AG04450 (cell line): Measurements from ENCODE around the gene PARD3. TPM values are rescaled to one million over a fixed set of nuclear protein-coding genes. Genes with fewer than 3 reads are reported as not detected.
"Not testable (repeated sequence)": the region's sequence is repeated elsewhere in the genome, so short reads cannot be mapped to it uniquely, and the experiment has no call there.

ENCODE experiments used
- CTCF ChIA-PET: fragments of 300-600, 350-600 bp; formaldehyde crosslinking; extraction: SDS; loops from one replicate; lab custom pipeline; 2022; ENCODE audit warnings: antibody characterized with exemption, inconsistent platforms; lab: Charles Lee
- POLR2A ChIA-PET: fragments of 350-600 bp; formaldehyde crosslinking; extraction: SDS; loops from one replicate; lab custom pipeline; 2021; ENCODE audit warnings: antibody characterized with exemption, inconsistent platforms; lab: Yijun Ruan, JAX
- DNase-seq: peaks from one replicate; pipeline ENCODE4 v3.0.0-alpha.2; 2011; ENCODE audit warnings: low read depth, low spot score
- H3K27ac ChIP-seq: one replicate; pipeline ENCODE4 v1.5.1; 2012; ENCODE audit warnings: low read depth, low read length, control low read depth
- H3K27me3 ChIP-seq: one replicate; pipeline ENCODE4 v1.6.0; 2012; ENCODE audit warnings: low read length; ENCODE audit not compliant: control insufficient read depth, insufficient read depth
- H3K4me3 ChIP-seq: 2 replicates; pipeline ENCODE4 v1.5.1; 2011; ENCODE audit warnings: mild to moderate bottlenecking, low read depth, low read length, control low read depth
- H3K9me3 ChIP-seq: 2 replicates; pipeline ENCODE4 v1.5.1; 2012; ENCODE audit warnings: low read length; ENCODE audit not compliant: control insufficient read depth, insufficient read depth
- CTCF ChIP-seq: IDR thresholded peaks from 2 replicates; pipeline ENCODE4 v1.5.1; 2011; ENCODE audit warnings: low read depth, low read length, control low read depth, inconsistent platforms
- polyA plus RNA-seq: library from polyadenylated mRNA; depleted of rRNA; stranded (reverse); fragments of >200 nt; gene quantifications from 2 replicates; pipeline ENCODE4 v1.2.3, GENCODE V29; 2011

The PARD3 gene
- polyA plus RNA-seq, 1 experiment: 43.1 TPM

GRCh38 chr10:34274906-34275305, 540.2 kb downstream of the PARD3 start:
- CTCF ChIA-PET: no interaction called here
- H3K4me3 ChIP-seq: no peak overlapping the region
- no peak for DNase-seq
- POLR2A ChIA-PET: no interaction called here
- no peaks in the 10 kb centered on the region for H3K27me3 ChIP-seq
- no peak overlapping the region for H3K27ac ChIP-seq
- no peaks in the 10 kb centered on the region for H3K9me3 ChIP-seq
- no peak for TF ChIP-seq CTCF

DNA sequence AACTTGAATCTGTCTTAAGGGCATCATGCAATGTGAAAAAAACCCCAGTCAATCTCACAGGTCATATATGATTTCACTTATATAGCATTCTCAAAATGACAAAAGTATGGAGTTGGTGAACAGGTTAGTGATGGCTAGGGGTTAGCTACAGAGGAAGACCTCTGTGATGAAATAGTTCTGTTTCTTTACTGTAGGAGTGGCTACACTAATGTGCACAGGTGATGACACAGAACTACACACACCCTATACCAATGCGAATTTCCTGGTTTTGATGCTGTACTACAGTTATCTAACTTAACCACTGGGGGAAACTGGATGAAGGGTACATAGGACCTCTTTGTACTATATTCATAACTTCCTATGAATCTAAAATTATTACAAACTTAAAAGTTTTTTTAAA, 541.8 kb downstream of the PARD3 start:
- Histone ChIP-seq H3K27me3 (no peaks in the 10 kb centered on the region), H3K4me3 (no peak overlapping the region), H3K9me3 (no peaks in the 10 kb centered on the region), H3K27ac (no peak overlapping the region)
- DNase-seq: no peak
- CTCF ChIA-PET: no interaction called here
- POLR2A ChIA-PET: no interaction called here
- no peak for TF ChIP-seq CTCF

- Histone ChIP-seq H3K27me3 (no peaks in the 10 kb centered on the region), H3K4me3 (no peak overlapping the region), H3K27ac (no peak overlapping the region), H3K9me3 (no peaks in the 10 kb centered on the region)
- no peak for TF ChIP-seq CTCF
- ChIA-PET POLR2A (no interaction called here), CTCF (no interaction called here)
- DNase-seq: no peak
Observed at GRCh38 chr10:34272316-34272715, 542.8 kb downstream of the PARD3 start.

DNA sequence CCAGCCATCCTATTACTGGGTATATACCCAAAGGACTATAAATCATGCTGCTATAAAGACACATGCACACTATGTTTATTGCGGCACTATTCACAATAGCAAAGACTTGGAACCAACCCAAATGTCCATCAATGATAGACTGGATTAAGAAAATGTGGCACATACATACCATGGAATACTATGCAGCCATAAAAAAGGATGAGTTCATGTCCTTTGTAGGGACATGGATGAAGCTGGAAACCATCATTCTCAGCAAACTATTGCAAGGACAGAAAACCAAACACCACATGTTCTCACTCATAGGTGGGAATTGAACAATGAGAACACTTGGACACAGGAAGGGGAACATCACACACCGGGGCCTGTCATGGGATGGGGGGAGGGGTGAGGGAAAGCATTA, 546.7 kb downstream of the PARD3 start:
- POLR2A ChIA-PET, H3K4me3 ChIP-seq, CTCF ChIA-PET, H3K9me3 ChIP-seq, H3K27me3 ChIP-seq, H3K27ac ChIP-seq, DNase-seq: not testable (repeated sequence)

- DNase-seq: no peak
- no peak for TF ChIP-seq CTCF
- Histone ChIP-seq H3K4me3 (no peak overlapping the region), H3K27me3 (no peaks in the 10 kb centered on the region), H3K27ac (no peak overlapping the region), H3K9me3 (peaks cover 3% of the 10 kb centered on the region; the same call in 1 of the 2 replicates)
- CTCF ChIA-PET: no interaction called here
- POLR2A ChIA-PET: no interaction called here
Observed at GRCh38 chr10:34262985-34263384, 552.1 kb downstream of the PARD3 start.

DNA sequence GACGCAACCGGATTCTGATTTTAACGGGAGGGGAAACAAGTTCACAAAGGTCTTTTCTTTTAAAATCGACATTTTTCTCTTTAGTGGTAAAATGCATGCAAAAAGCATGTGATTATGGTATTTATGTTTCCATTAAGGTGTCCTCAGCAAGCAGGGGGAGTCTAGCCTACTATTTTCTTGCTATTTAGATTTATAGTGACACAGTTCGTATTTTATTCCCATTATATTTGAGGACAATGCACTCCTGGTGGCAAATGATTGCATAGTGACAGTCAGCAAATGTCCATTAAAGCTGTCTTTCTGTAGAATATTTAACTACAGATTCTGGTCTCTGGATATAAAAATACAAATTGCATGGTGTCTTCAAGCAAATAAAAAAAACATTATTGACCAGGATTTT, 554.2 kb downstream of the PARD3 start:
- no peak for DNase-seq
- Histone ChIP-seq H3K27me3 (no peaks in the 10 kb centered on the region), H3K9me3 (peaks cover 3% of the 10 kb centered on the region; the same call in 1 of the 2 replicates), H3K27ac (no peak overlapping the region), H3K4me3 (no peak overlapping the region)
- CTCF ChIA-PET: no interaction called here
- POLR2A ChIA-PET: no interaction called here
- TF ChIP-seq CTCF: no peak
